ENCODE data around the gene METTL9. TPM values are rescaled to one million over a fixed set of nuclear protein-coding genes. Genes with fewer than 3 reads are reported as not detected.
"Not testable (repeated sequence)": the region's sequence is repeated elsewhere in the genome, so short reads cannot be mapped to it uniquely, and the experiment has no call there.

The METTL9 gene
- total RNA-seq, 1 donor from 2014 or later: 175 TPM

DNA sequence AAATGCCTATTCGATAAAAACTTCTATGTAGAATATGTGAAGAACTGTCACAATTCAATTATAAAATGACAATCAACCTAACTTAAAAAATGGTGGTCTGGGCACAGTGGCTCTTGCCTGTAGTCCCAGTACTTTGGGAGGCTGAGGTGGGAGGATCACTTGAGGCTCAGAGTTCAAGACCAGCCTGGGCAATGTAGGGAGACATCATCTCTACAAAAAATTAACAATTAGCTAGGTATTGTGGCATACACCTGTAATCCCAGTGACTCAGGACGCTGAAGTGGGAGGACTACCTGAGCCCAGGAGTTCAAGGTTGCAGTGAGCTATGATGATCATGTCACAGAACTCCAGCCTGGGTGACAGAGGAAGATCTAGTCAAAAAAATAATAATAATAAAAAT is 18.6 kb upstream of the METTL9 start:
- H3K27me3 Mint-ChIP-seq (ENCODE audit: low read depth): peaks cover 34% of the 10 kb centered on the region

DNA sequence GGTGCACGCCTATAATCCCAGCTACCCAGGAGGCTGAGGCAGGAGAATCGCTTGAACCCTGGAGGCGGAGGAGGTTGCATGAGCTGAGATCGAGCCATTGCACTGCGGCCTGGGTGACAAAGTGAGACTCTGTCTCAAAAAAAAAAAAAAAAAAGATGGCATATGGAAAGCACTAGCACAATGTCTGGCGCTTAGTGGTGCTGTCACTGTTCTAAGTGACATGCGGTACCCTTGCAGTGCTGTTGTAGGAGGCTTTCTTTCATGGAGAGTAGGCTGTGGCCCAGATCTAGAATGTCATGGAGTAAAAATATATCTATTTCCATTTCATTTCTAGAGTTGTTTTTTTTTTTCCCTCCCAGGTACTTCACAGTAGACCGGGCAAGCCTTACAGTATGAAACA is 14.6 kb upstream of the METTL9 start:
- H3K4me3 Mint-ChIP-seq: no peak overlapping the region
- DNase-seq (ENCODE audit: low read depth, low spot score): no peak
- H3K27me3 Mint-ChIP-seq (ENCODE audit: low read depth): peaks cover 7% of the 10 kb centered on the region
- H3K4me1 Mint-ChIP-seq: no peaks in the 10 kb centered on the region
- no peaks in the 10 kb centered on the region for H3K36me3 Mint-ChIP-seq (ENCODE audit: low read depth)
- TF ChIP-seq, protein P1, sequence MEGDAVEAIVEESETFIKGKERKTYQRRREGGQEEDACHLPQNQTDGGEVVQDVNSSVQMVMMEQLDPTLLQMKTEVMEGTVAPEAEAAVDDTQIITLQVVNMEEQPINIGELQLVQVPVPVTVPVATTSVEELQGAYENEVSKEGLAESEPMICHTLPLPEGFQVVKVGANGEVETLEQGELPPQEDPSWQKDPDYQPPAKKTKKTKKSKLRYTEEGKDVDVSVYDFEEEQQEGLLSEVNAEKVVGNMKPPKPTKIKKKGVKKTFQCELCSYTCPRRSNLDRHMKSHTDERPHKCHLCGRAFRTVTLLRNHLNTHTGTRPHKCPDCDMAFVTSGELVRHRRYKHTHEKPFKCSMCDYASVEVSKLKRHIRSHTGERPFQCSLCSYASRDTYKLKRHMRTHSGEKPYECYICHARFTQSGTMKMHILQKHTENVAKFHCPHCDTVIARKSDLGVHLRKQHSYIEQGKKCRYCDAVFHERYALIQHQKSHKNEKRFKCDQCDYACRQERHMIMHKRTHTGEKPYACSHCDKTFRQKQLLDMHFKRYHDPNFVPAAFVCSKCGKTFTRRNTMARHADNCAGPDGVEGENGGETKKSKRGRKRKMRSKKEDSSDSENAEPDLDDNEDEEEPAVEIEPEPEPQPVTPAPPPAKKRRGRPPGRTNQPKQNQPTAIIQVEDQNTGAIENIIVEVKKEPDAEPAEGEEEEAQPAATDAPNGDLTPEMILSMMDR (conservative IDR thresholded peaks at IDR 0.05): no peak
- H3K9me3 Mint-ChIP-seq: no peaks in the 10 kb centered on the region
- no peak overlapping the region for H3K27ac Mint-ChIP-seq (ENCODE audit: unreplicated experiment)

More for the DNA sequence above, 18.6 kb upstream of the METTL9 start:
- Mint-ChIP-seq H3K9me3 (no peaks in the 10 kb centered on the region), H3K4me1 (no peaks in the 10 kb centered on the region), H3K36me3 (ENCODE audit: low read depth) (no peaks in the 10 kb centered on the region), H3K4me3 (no peak overlapping the region), H3K27ac (ENCODE audit: unreplicated experiment) (no peak overlapping the region)
- no peak for DNase-seq (ENCODE audit: low read depth, low spot score)
- TF ChIP-seq, protein P1 (conservative IDR thresholded peaks at IDR 0.05): no peak

DNA sequence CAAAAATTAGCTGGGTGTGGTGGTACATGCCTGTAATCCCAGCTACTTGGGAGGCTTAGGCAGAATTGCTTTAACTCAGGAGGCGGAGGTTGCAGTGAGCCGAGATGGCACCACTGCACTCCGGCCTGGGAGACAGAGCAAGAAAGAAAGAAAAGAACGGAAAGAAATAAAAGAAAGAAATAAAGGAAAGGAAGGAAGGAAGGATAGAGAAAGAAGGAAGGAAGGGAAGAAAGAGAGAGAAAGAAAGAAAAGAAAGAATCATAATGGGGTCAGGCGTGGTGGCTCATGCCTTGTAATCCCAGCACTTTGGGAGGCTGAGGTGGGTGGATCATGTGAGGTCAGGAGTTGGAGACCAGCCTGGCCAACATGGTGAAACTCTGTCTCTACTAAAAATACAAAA is 10.8 kb upstream of the METTL9 start:
- not testable (repeated sequence) for DNase-seq (ENCODE audit: low read depth, low spot score); H3K36me3 Mint-ChIP-seq (ENCODE audit: low read depth); H3K4me3 Mint-ChIP-seq; H3K27ac Mint-ChIP-seq (ENCODE audit: unreplicated experiment); H3K27me3 Mint-ChIP-seq (ENCODE audit: low read depth); H3K4me1 Mint-ChIP-seq; H3K9me3 Mint-ChIP-seq

DNA sequence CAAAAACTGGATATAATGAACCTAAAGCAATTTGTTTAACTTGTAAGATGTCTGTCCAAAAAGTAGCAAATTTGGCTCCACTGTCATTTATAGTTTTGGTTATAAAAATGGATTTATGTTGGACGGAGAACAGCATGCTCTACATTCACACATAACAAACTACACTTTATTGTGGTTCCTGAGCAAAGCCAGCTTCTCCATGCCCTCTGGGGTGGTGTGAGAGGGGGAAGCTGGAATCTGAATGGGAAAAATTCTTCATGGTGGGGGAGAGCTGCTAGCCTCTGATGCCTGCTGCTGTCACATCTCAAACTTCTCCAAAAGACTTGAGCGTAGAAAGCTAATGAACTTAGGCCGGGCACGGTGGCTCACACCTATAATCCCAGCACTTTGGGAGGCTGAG is 9.8 kb upstream of the METTL9 start:
- H3K4me1 Mint-ChIP-seq: no peaks in the 10 kb centered on the region
- H3K9me3 Mint-ChIP-seq: no peaks in the 10 kb centered on the region
- H3K4me3 Mint-ChIP-seq: no peak overlapping the region
- H3K27ac Mint-ChIP-seq (ENCODE audit: unreplicated experiment): no peak overlapping the region
- H3K36me3 Mint-ChIP-seq (ENCODE audit: low read depth): no peaks in the 10 kb centered on the region
- TF ChIP-seq, protein P1 (conservative IDR thresholded peaks at IDR 0.05): no peak
- no peak for DNase-seq (ENCODE audit: low read depth, low spot score)
- peaks cover 8% of the 10 kb centered on the region for H3K27me3 Mint-ChIP-seq (ENCODE audit: low read depth)

DNA sequence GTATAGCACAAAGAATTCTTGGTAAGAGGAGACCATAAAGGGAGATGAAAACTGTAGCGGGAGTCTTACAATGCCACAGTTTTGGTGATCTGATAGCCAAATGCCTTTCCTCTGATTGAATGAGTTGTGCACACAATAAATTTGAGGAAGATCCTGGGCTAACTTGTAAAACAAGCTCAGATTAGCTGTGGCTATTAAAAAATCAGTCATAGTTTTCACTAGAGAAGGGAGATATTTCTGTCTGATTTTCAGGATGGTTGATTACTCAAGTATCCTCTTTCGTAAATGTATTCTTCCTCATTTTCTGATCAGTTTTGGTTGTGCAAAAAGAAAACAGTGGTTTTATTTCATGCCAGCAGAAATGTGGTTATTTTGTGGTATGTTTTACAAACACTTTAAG is 9.1 kb upstream of the METTL9 start:
- H3K4me3 Mint-ChIP-seq: no peak overlapping the region
- H3K4me1 Mint-ChIP-seq: no peaks in the 10 kb centered on the region
- H3K27me3 Mint-ChIP-seq (ENCODE audit: low read depth): peaks cover 9% of the 10 kb centered on the region
- TF ChIP-seq, protein P1 (conservative IDR thresholded peaks at IDR 0.05): no peak
- H3K27ac Mint-ChIP-seq (ENCODE audit: unreplicated experiment): no peak overlapping the region
- H3K36me3 Mint-ChIP-seq (ENCODE audit: low read depth): no peaks in the 10 kb centered on the region
- no peak for DNase-seq (ENCODE audit: low read depth, low spot score)
- H3K9me3 Mint-ChIP-seq: no peaks in the 10 kb centered on the region

DNA sequence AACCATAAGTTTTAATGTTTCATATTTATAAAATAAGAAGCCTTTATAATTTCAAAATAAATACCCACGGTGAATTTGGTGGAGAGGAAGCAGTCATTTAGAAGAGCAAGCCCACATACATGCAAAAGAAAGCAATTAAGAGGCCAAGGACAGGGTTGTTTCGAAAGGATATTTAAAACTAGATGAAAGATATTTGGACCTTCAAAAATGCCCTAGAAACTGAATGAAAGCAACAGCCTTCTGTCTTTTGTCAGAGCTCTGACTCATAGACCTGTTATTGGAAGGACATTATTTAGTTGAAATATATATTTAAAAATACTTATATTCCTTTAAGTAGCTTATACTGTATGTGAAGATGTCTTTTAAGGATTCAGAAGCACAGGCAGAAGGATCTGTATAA is 8.6 kb upstream of the METTL9 start:
- Mint-ChIP-seq H3K9me3 (no peaks in the 10 kb centered on the region), H3K27me3 (ENCODE audit: low read depth) (peaks cover 9% of the 10 kb centered on the region), H3K36me3 (ENCODE audit: low read depth) (no peaks in the 10 kb centered on the region), H3K4me3 (no peak overlapping the region), H3K27ac (ENCODE audit: unreplicated experiment) (no peak overlapping the region), H3K4me1 (no peaks in the 10 kb centered on the region)
- DNase-seq (ENCODE audit: low read depth, low spot score): no peak
- TF ChIP-seq, protein P1 (conservative IDR thresholded peaks at IDR 0.05): no peak
